HepG2 (cell line): ENCODE measurements around the gene PARP6.

ENCODE experiments used
- CBX5 ChIP-seq: sonication (generic); formaldehyde crosslinking; IDR thresholded peaks from 2 replicates; pipeline ENCODE4 v1.4.0; 2020; ENCODE audit warnings: missing genetic modification reagents, borderline replicate concordance
- CTCF ChIP-seq: sonication (generic); formaldehyde crosslinking; IDR thresholded peaks from 2 replicates; pipeline ENCODE4 v1.5.0; 2020; ENCODE audit warnings: mild to moderate bottlenecking, missing genetic modification reagents, moderate library complexity
- EP300 ChIP-seq, 3 experiments: sonication (generic) in 1 of 3; formaldehyde crosslinking in 1 of 3; IDR thresholded peaks; 2 replicates each; pipeline versions ENCODE4 v1.5.1 to v1.6.1; 2011 to 2020; ENCODE audit warnings: low read depth in 2 of 3, low read length in 2 of 3, borderline replicate concordance in 1 of 3, improper control_type of control experiment in 1 of 3, mild to moderate bottlenecking in 1 of 3, missing genetic modification reagents in 1 of 3, moderate library complexity in 1 of 3
- HIVEP1 ChIP-seq: sonication (generic); formaldehyde crosslinking; IDR thresholded peaks from 2 replicates; pipeline ENCODE4 v1.4.0; 2020; ENCODE audit warnings: mild to moderate bottlenecking, missing genetic modification reagents
- MIER3 ChIP-seq: IDR thresholded peaks from 2 replicates; pipeline ENCODE4 v1.6.1; 2016; ENCODE audit warnings: missing compliant biosample characterization, borderline replicate concordance
- NFE2L2 ChIP-seq: fragments of 150-350 bp; IDR thresholded peaks from 2 replicates; pipeline ENCODE4 v1.6.1; 2014; ENCODE audit warnings: low read length
- NFRKB ChIP-seq: fragments of 450-650 bp; IDR thresholded peaks from 2 replicates; pipeline ENCODE4 v1.6.1; 2017
- POLR2AphosphoS5 ChIP-seq: IDR thresholded peaks from 2 replicates; pipeline ENCODE4 v1.6.1; 2012; ENCODE audit warnings: low read depth, low read length
- REPIN1 ChIP-seq: sonication (generic); formaldehyde crosslinking; IDR thresholded peaks from 2 replicates; pipeline ENCODE4 v1.8.0; 2022; ENCODE audit warnings: missing genetic modification reagents, low read depth, mild to moderate bottlenecking, borderline replicate concordance
- SCMH1 ChIP-seq: sonication (generic); formaldehyde crosslinking; IDR thresholded peaks from 2 replicates; pipeline ENCODE4 v1.9.0; 2021; ENCODE audit warnings: missing genetic modification reagents, mild to moderate bottlenecking, borderline replicate concordance
- YY1 ChIP-seq: IDR thresholded peaks from 2 replicates; pipeline ENCODE4 v1.6.1; 2011; ENCODE audit warnings: low read length, low read depth, moderate library complexity, mild to moderate bottlenecking; ENCODE audit not compliant: insufficient read depth, insufficient replicate concordance
- ZKSCAN1 ChIP-seq: fragments of 150-350 bp; IDR thresholded peaks from 2 replicates; pipeline ENCODE4 v1.6.1; 2014; ENCODE audit warnings: low read length
- ZNF530 ChIP-seq: sonication (generic); formaldehyde crosslinking; IDR thresholded peaks from 2 replicates; pipeline ENCODE4 v1.5.0; 2020; ENCODE audit warnings: low read depth, mild to moderate bottlenecking, missing genetic modification reagents
- TF ChIP-seq, protein P1 (sequence below): sonication (generic); formaldehyde crosslinking; IDR thresholded peaks from one replicate; pipeline ENCODE4 v1.5.1; 2020; ENCODE audit warnings: mild to moderate bottlenecking, missing genetic modification reagents; ENCODE audit errors: not compliant biosample characterization

DNA sequence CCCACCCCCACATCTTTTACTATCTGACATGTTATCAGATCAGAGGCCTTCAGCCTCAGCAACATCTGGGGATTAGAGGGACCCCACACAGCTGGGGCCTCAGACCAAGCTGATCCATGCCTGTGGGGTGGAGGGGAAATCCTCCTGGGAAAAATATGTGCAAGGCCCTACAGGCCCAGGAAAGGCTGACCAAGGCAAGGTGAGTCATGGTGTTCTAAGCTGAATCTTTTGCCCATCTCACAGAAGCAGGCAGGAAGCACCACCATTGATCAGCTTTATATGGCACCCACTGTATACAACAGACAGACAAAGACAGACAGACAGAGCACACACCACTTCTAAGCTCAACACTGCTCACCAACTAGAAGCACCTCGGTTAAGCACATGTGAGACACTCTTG is 12.4 kb upstream of the PARP6 start:
- TF ChIP-seq EP300 (IDR thresholded peaks at IDR 0.05; ENCODE audit: low read depth in 2 of 2, low read length in 2 of 2) (no peak), EP300 (CRISPR knock-in tag; IDR thresholded peaks at IDR 0.05; ENCODE audit: borderline replicate concordance) (no peak), CTCF (CRISPR knock-in tag) (no peak), NFRKB (no peak), HIVEP1 (CRISPR knock-in tag) (no peak), CBX5 (CRISPR knock-in tag) (no peak), REPIN1 (CRISPR knock-in tag) (no peak), POLR2AphosphoS5 (no peak), SCMH1 (CRISPR knock-in tag) (no peak), NFE2L2 (no peak), YY1 (no peak), ZKSCAN1 (no peak), MIER3 (CRISPR knock-in tag) (no peak), ZNF530 (CRISPR knock-in tag) (no peak)
- TF ChIP-seq, protein P1, sequence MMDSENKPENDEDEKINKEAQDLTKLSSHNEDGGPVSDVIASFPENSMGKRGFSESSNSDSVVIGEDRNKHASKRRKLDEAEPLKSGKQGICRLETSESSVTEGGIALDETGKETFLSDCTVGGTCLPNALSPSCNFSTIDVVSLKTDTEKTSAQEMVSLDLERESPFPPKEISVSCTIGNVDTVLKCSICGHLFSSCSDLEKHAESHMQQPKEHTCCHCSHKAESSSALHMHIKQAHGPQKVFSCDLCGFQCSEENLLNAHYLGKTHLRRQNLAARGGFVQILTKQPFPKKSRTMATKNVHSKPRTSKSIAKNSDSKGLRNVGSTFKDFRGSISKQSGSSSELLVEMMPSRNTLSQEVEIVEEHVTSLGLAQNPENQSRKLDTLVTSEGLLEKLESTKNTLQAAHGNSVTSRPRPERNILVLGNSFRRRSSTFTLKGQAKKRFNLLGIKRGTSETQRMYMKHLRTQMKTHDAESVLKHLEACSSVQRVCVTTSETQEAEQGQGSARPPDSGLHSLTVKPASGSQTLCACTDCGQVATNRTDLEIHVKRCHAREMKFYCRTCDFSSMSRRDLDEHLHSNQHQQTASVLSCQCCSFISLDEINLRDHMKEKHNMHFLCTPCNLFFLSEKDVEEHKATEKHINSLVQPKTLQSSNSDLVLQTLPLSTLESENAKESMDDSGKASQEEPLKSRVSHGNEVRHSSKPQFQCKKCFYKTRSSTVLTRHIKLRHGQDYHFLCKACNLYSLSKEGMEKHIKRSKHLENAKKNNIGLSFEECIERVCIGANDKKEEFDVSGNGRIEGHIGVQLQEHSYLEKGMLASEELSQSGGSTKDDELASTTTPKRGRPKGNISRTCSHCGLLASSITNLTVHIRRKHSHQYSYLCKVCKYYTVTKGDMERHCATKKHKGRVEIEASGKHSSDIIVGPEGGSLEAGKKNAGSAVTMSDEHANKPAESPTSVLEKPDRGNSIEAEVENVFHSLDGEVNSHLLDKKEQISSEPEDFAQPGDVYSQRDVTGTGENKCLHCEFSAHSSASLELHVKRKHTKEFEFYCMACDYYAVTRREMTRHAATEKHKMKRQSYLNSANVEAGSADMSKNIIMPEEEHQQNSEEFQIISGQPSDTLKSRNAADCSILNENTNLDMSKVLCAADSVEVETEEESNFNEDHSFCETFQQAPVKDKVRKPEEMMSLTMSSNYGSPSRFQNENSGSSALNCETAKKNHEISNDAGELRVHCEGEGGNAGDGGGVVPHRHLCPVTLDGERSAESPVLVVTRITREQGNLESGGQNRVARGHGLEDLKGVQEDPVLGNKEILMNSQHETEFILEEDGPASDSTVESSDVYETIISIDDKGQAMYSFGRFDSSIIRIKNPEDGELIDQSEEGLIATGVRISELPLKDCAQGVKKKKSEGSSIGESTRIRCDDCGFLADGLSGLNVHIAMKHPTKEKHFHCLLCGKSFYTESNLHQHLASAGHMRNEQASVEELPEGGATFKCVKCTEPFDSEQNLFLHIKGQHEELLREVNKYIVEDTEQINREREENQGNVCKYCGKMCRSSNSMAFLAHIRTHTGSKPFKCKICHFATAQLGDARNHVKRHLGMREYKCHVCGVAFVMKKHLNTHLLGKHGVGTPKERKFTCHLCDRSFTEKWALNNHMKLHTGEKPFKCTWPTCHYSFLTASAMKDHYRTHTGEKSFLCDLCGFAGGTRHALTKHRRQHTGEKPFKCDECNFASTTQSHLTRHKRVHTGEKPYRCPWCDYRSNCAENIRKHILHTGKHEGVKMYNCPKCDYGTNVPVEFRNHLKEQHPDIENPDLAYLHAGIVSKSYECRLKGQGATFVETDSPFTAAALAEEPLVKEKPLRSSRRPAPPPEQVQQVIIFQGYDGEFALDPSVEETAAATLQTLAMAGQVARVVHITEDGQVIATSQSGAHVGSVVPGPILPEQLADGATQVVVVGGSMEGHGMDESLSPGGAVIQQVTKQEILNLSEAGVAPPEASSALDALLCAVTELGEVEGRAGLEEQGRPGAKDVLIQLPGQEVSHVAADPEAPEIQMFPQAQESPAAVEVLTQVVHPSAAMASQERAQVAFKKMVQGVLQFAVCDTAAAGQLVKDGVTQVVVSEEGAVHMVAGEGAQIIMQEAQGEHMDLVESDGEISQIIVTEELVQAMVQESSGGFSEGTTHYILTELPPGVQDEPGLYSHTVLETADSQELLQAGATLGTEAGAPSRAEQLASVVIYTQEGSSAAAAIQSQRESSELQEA (CRISPR knock-in tag) = no peak
